HUES48 (cell line): ENCODE measurements around the gene TTC12.

Source experiments
- H3K27ac ChIP-seq: one replicate; pipeline ENCODE4 v1.7.0; 2013; ENCODE audit warnings: low read depth, low read length, inconsistent platforms
- H3K27me3 ChIP-seq: 2 replicates; pipeline ENCODE4 v1.6.1; 2013; ENCODE audit warnings: mild to moderate bottlenecking, low read length; ENCODE audit not compliant: control insufficient read depth, insufficient read depth
- H3K36me3 ChIP-seq: 2 replicates; pipeline ENCODE4 v1.6.1; 2013; ENCODE audit warnings: low read length; ENCODE audit not compliant: control insufficient read depth, insufficient read depth
- H3K4me1 ChIP-seq: 2 replicates; pipeline ENCODE4 v1.6.1; 2013; ENCODE audit warnings: mild to moderate bottlenecking, low read length; ENCODE audit not compliant: control insufficient read depth, insufficient read depth
- H3K4me3 ChIP-seq: 2 replicates; pipeline ENCODE4 v1.5.1; 2013; ENCODE audit warnings: mild to moderate bottlenecking, low read depth, low read length
- H3K9ac ChIP-seq: 2 replicates; pipeline ENCODE4 v1.6.1; 2013; ENCODE audit warnings: mild to moderate bottlenecking, low read depth, low read length, moderate library complexity
- H3K9me3 ChIP-seq: 2 replicates; pipeline ENCODE4 v1.6.1; 2013; ENCODE audit warnings: low read length; ENCODE audit not compliant: control insufficient read depth, insufficient read depth

The TTC12 gene, protein sequence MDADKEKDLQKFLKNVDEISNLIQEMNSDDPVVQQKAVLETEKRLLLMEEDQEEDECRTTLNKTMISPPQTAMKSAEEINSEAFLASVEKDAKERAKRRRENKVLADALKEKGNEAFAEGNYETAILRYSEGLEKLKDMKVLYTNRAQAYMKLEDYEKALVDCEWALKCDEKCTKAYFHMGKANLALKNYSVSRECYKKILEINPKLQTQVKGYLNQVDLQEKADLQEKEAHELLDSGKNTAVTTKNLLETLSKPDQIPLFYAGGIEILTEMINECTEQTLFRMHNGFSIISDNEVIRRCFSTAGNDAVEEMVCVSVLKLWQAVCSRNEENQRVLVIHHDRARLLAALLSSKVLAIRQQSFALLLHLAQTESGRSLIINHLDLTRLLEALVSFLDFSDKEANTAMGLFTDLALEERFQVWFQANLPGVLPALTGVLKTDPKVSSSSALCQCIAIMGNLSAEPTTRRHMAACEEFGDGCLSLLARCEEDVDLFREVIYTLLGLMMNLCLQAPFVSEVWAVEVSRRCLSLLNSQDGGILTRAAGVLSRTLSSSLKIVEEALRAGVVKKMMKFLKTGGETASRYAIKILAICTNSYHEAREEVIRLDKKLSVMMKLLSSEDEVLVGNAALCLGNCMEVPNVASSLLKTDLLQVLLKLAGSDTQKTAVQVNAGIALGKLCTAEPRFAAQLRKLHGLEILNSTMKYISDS

DNA sequence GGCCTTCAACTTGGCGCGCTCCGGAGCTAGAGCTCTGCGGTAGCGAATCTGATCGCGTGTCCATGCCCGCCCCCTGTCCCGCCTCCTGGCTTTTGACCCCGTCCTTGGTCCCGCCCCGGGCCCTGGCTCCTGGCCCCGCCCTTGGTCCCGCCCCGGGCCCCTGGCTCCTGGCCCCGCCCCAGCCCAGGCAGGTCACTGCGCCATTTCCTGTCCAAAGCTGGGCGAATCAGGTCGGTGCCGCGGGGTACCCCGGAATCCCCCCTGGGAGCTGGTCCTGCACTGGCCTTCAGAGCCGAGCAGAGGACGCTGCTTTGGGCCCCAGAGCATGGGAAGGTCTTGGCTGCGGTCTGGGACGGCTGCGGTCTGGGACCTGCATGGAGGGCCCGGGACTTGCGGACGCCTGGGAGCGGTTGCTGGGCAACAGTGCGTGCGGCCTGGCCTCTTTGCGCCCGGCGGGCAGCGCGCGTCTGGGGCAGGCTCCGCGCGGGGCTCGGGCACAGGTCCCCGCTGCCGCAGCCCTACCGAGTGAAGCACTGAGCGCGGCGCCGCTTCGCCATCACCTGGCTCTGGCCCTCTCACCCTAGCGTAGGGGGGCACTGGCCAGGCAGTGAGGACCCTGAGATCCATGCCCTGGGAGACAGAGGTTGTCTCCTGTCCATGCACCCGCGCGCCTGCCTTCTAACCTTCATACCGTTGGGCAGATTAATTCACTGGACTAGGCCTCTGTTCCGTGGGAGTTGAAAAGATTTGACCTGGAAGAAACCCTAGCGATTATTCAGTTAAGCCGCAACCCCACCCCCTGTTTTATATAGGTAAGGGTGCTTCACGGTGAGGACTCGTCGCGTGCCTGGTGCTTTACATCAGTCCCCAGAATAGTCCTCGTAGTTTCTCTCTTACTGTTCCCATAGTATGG, at the start of gene TTC12:
TTC12 (plus strand) TSS at position 195 of the 913 bp plus-strand sequence. CDS start 1,675 bp downstream, outside the sequence.
- Histone ChIP-seq H3K27me3 (peaks cover 8% of the 10 kb centered on the region), H3K9me3 (no peaks in the 10 kb centered on the region), H3K27ac (peak within 1 kb of the TSS; percentile 87), H3K9ac (peak within 1 kb of the TSS; percentile 73), H3K4me3 (peak within 1 kb of the TSS; percentile 75), H3K36me3 (peaks cover 3% of the 10 kb centered on the region; the same call in 1 of the 2 replicates), H3K4me1 (peaks cover 14% of the 10 kb centered on the region)

DNA sequence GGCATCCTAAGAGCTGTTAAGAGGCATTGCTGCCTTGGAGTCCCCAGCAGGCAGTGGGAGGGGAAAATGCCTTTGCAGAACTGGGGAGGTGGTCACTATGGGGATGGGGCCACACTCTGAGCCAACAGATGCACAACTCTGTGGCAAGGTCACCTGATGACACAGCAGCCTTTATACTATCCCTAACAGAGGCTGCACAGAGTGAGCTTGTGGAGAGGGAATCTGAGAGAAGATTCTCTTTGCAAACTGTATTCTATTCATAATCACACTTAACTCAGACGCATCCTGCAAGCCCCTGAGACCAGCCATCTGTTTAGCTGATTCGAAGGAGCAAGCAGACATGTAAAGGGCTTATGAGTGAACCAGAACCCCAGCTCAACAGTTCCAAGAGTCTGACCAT, 49.0 kb upstream of the TTC12 start:
- Histone ChIP-seq H3K9ac (no peak overlapping the region), H3K36me3 (no peaks in the 10 kb centered on the region), H3K27me3 (no peaks in the 10 kb centered on the region), H3K27ac (no peak overlapping the region), H3K4me3 (no peak overlapping the region), H3K9me3 (no peaks in the 10 kb centered on the region), H3K4me1 (no peaks in the 10 kb centered on the region)

DNA sequence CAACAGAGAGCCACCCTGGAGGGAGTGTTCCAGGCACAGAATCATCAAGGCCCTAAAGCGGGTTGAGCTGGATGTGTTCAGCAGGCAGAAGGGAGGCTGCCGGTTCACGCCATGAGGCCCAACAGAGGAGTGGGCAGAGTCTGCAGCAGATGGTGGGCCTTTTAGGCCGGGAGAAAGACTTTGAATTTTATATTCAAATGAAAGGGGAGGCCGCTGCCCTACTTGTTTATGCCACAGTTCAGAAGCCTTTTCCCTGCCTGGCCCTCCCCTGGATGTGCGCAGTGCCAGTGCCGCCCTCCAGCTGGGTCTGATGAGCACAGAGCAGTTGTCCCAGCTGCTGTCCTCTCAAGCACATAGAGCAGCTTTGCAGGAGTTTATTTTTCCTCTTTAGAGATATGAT, 46.9 kb upstream of the TTC12 start:
- no peaks in the 10 kb centered on the region for H3K27me3 ChIP-seq
- no peaks in the 10 kb centered on the region for H3K36me3 ChIP-seq
- no peaks in the 10 kb centered on the region for H3K9me3 ChIP-seq
- H3K4me1 ChIP-seq, result no peaks in the 10 kb centered on the region
- no peak overlapping the region for H3K4me3 ChIP-seq
- no peak overlapping the region for H3K9ac ChIP-seq
- H3K27ac ChIP-seq, result no peak overlapping the region

DNA sequence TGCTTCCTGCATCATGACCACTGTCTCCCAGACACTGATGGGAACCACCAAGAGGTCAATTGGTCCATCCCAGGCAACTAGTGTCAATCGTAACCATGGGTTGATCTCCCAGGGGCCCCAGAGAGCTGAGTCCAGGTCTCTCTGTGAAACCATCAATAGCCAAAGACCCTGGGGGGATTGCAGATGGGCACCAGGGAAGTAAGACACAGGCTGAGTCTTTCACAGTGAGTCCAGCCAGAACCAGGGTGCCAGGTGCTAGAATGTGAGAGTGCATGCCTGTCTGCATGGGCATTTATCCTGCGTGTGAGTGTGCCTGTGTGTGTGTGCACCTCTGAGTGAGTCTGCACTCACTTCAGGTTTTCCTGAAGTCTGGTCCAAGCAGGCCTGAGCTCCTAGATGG, 45.3 kb upstream of the TTC12 start:
- no peak overlapping the region for H3K27ac ChIP-seq
- no peaks in the 10 kb centered on the region for H3K36me3 ChIP-seq
- no peak overlapping the region for H3K4me3 ChIP-seq
- no peaks in the 10 kb centered on the region for H3K4me1 ChIP-seq
- no peaks in the 10 kb centered on the region for H3K9me3 ChIP-seq
- no peaks in the 10 kb centered on the region for H3K27me3 ChIP-seq
- no peak overlapping the region for H3K9ac ChIP-seq

DNA sequence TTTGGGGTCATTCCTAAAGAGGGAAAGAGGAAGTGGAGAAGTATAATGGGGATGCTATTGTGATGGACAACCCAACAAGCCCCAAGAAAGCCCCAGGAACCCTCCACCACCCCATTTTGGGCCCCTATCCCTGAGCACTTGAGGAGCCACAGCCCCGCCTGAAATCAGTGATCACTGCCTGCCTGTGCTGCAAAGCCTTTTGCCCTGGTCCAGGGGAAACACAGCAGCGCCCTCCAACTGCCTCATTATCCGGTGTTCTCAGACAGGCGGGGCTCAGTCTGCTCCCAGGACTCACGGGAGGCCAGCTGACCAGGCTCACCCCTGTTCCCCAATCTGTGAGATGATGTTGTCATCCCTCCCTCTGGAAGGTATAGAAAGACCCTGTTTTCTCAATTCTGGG, 44.7 kb upstream of the TTC12 start:
- no peaks in the 10 kb centered on the region for H3K36me3 ChIP-seq
- no peaks in the 10 kb centered on the region for H3K9me3 ChIP-seq
- no peak overlapping the region for H3K4me3 ChIP-seq
- H3K27ac ChIP-seq, result no peak overlapping the region
- H3K9ac ChIP-seq, result no peak overlapping the region
- H3K27me3 ChIP-seq, result no peaks in the 10 kb centered on the region
- H3K4me1 ChIP-seq, result no peaks in the 10 kb centered on the region

DNA sequence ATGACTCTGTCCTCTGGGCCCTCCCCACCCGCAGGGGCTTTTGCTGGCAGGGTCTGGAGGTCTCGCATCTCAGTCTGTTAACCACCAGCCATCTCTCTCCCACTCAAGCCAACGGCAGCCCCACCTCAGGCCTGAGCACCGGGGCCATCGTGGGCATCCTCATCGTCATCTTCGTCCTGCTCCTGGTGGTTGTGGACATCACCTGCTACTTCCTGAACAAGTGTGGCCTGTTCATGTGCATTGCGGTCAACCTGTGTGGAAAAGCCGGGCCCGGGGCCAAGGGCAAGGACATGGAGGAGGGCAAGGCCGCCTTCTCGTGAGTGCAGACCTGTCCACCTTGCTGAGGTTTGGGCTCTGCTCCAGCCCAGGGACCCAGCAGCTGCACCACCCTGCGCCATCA, 44.3 kb upstream of the TTC12 start:
- no peaks in the 10 kb centered on the region for H3K27me3 ChIP-seq
- H3K4me3 ChIP-seq, result no peak overlapping the region

DNA sequence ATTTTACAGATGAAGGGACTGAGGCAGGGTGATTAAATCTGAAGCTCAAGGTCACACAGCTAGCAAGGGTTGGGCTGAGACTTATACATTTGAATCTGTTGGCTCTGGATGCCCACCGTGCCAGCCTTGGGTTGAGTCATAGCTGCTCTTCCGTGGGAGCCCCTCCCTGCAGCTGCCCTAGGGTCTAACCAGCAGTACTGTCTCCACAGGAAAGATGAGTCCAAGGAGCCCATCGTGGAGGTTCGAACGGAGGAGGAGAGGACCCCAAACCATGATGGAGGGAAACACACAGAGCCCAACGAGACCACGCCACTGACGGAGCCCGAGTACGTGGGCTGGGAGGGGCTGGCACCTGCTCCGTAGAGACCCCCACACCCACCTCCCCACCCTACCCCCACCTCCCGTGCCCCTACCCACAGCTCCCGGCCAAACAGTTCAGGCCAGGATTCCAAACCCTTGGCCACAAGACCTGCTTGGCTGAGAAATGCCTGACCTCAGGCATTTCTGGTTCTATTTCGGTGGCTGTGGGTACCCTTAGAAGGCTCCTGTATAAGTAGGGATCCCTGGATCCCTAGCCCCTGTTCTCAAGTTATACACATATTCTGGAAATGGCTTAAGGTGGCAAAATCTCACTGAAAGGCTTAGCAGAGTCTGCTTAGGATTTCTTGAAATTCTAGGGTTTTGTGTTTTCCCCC, 42.7 kb upstream of the TTC12 start:
- no peaks in the 10 kb centered on the region for H3K9me3 ChIP-seq
- H3K9ac ChIP-seq, result no peak overlapping the region
- H3K4me3 ChIP-seq, result no peak overlapping the region
- H3K27ac ChIP-seq, result no peak overlapping the region
- H3K4me1 ChIP-seq, result no peaks in the 10 kb centered on the region
- no peaks in the 10 kb centered on the region for H3K27me3 ChIP-seq
- H3K36me3 ChIP-seq, result no peaks in the 10 kb centered on the region

More for the DNA sequence above, 44.3 kb upstream of the TTC12 start:
- H3K9me3 ChIP-seq, result no peaks in the 10 kb centered on the region
- H3K9ac ChIP-seq, result no peak overlapping the region
- no peaks in the 10 kb centered on the region for H3K4me1 ChIP-seq
- H3K36me3 ChIP-seq, result no peaks in the 10 kb centered on the region
- H3K27ac ChIP-seq, result no peak overlapping the region

DNA sequence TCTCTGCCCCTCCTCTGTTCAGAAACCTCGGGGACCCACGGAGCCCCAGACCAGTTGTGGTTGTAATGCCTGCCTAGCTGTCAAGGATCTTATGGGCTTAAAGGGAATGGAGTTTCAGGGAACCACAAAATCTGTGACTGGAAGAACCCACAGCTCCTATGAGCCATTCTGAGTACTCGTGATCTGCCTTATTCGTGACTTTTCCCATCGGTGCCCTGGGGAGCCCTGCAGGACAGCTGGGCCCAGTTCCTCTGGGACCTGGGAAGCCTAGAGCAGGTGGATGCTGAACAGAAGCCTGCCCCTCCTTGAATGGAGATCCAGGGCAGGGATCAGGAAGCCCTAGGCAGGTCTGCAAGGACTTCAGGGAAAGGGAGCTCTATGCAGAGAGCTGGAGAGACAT, 42.1 kb upstream of the TTC12 start:
- Histone ChIP-seq H3K4me3 (no peak overlapping the region), H3K27me3 (no peaks in the 10 kb centered on the region), H3K36me3 (no peaks in the 10 kb centered on the region), H3K9ac (no peak overlapping the region), H3K9me3 (no peaks in the 10 kb centered on the region), H3K4me1 (no peaks in the 10 kb centered on the region), H3K27ac (no peak overlapping the region)

DNA sequence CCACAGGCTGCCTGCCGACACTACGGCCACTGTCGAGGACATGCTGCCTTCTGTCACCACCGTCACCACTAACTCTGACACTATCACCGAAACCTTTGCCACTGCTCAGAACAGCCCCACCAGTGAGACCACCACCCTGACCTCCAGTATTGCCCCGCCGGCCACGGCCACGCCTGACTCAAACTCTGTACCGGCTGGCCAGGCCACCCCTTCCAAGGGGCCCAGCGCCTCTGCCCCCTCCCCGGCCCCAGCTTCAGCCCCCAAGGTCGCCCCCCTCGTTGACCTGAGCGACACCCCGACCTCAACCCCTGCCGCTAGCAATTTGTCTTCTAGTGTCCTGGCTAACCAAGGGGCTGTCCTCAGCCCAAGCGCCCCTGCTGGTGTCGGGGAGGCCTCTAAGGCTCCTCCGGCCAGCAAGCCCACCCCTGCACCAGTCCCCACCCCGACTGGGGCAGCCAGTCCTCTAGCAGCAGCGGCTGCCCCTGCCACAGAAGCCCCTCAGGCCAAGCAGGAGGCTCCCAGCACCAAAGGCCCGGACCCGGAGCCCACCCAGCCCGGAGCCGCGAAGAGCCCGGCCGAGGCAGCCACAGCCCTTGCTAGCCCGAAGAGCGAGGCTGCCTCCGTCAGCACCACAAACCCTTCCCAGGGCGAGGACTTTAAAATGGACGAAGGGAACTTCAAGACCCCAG, 41.3 kb upstream of the TTC12 start:
- Histone ChIP-seq H3K4me3 (no peak overlapping the region), H3K27me3 (no peaks in the 10 kb centered on the region), H3K4me1 (no peaks in the 10 kb centered on the region), H3K9me3 (no peaks in the 10 kb centered on the region), H3K27ac (no peak overlapping the region), H3K9ac (no peak overlapping the region), H3K36me3 (no peaks in the 10 kb centered on the region)

DNA sequence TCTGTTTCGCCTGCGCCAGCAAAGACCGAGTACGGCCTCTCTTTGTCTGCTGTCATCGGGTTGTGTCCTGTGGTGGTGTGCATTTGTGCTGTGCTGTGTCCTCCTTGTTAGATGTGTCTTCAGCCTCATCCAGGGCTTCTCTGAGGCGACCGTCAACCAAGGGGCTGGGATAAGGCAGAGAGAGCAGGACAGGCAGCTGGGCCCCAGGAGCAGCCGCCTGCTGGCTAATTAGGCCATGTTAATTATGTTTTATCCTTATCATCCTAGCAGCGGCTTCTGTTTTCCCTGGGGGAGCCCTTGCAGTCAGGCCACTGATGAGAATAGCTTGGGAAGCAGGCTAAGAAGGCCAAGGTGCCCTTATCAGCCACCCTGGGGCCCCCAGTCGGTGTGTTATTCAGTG, 40.7 kb upstream of the TTC12 start:
- H3K27me3 ChIP-seq, result no peaks in the 10 kb centered on the region
- H3K4me1 ChIP-seq, result no peaks in the 10 kb centered on the region
- H3K4me3 ChIP-seq, result no peak overlapping the region
- no peak overlapping the region for H3K9ac ChIP-seq
- H3K36me3 ChIP-seq, result no peaks in the 10 kb centered on the region
- H3K27ac ChIP-seq, result no peak overlapping the region
- H3K9me3 ChIP-seq, result no peaks in the 10 kb centered on the region
